ENCODE results near the gene WDR72. TPM values are rescaled to one million over a fixed set of nuclear protein-coding genes. Genes with fewer than 3 reads are reported as not detected.

The WDR72 gene
- total and polyA plus RNA-seq, 7 donors, result not detected

- H3K36me3 ChIP-seq (ENCODE audit: insufficient read depth in 1 of 2, low read depth in 1 of 2), result no peaks in the 10 kb centered on the region
- WGBS, 3 donors, result 20 to 30% (median 23%) methylated on average over 1 of the region's 1 CpG
- H3K27ac ChIP-seq, result no peak overlapping the region
- no peaks in the 10 kb centered on the region for H3K27me3 ChIP-seq (ENCODE audit: insufficient read depth in 3 of 3, low read length in 2 of 3)
- H3K4me3 ChIP-seq, result no peak overlapping the region
- DNase-seq (no peak), ATAC-seq (no peak)
- intact Hi-C loops (cut with DNase I), result no loop called here
- no peak for TF ChIP-seq CTCF (IDR thresholded peaks at IDR 0.05)
- no peaks in the 10 kb centered on the region for H3K9me3 ChIP-seq
- H3K4me1 ChIP-seq, result no peaks in the 10 kb centered on the region
Observed at GRCh38 chr15:53473886-53474285, 285.6 kb downstream of the WDR72 start.

- Histone ChIP-seq H3K36me3 (ENCODE audit: insufficient read depth in 1 of 2, low read depth in 1 of 2) (no peaks in the 10 kb centered on the region), H3K4me1 (no peaks in the 10 kb centered on the region), H3K27ac (no peak overlapping the region), H3K27me3 (ENCODE audit: insufficient read depth in 3 of 3, low read length in 2 of 3) (no peaks in the 10 kb centered on the region), H3K9me3 (no peaks in the 10 kb centered on the region), H3K4me3 (no peak overlapping the region)
- ATAC-seq (no peak), DNase-seq (no peak)
- TF ChIP-seq CTCF (IDR thresholded peaks at IDR 0.05), result no peak
- intact Hi-C loops (cut with DNase I), result no loop called here
- 81 to 86% (median 83%) methylated on average over 4 of the region's 4 CpGs for WGBS, 3 donors
Observed at GRCh38 chr15:53473435-53473834, 286.0 kb downstream of the WDR72 start.

- H3K4me3 ChIP-seq, result no peak overlapping the region
- H3K9me3 ChIP-seq, result no peaks in the 10 kb centered on the region
- no peak overlapping the region for H3K27ac ChIP-seq
- H3K36me3 ChIP-seq (ENCODE audit: insufficient read depth in 1 of 2, low read depth in 1 of 2), result no peaks in the 10 kb centered on the region
- 47 to 53% (median 52%) methylated on average over 5 of the region's 5 CpGs for WGBS, 3 donors
- no peaks in the 10 kb centered on the region for H3K27me3 ChIP-seq (ENCODE audit: insufficient read depth in 3 of 3, low read length in 2 of 3)
- DNase-seq (no peak), ATAC-seq (no peak)
- no peak for TF ChIP-seq CTCF (IDR thresholded peaks at IDR 0.05)
- no peaks in the 10 kb centered on the region for H3K4me1 ChIP-seq
- intact Hi-C loops (cut with DNase I), result no loop called here
Observed at GRCh38 chr15:53472883-53473282, 286.6 kb downstream of the WDR72 start.

GRCh38 chr15:53472210-53472609, 287.3 kb downstream of the WDR72 start:
- 68 to 77% (median 71%) methylated on average over 3 of the region's 3 CpGs for WGBS, 3 donors
- ATAC-seq (no peak), DNase-seq (no peak)
- TF ChIP-seq CTCF (IDR thresholded peaks at IDR 0.05), result no peak
- H3K27me3 ChIP-seq (ENCODE audit: insufficient read depth in 3 of 3, low read length in 2 of 3), result no peaks in the 10 kb centered on the region
- H3K4me1 ChIP-seq, result no peaks in the 10 kb centered on the region
- H3K27ac ChIP-seq, result no peak overlapping the region
- no peaks in the 10 kb centered on the region for H3K9me3 ChIP-seq
- no peak overlapping the region for H3K4me3 ChIP-seq
- H3K36me3 ChIP-seq (ENCODE audit: insufficient read depth in 1 of 2, low read depth in 1 of 2), result no peaks in the 10 kb centered on the region
- intact Hi-C loops (cut with DNase I), result no loop called here

GRCh38 chr15:53470743-53471142, 288.7 kb downstream of the WDR72 start:
- H3K4me1 ChIP-seq, result no peaks in the 10 kb centered on the region
- DNase-seq (no peak), ATAC-seq (no peak)
- TF ChIP-seq CTCF (IDR thresholded peaks at IDR 0.05), result no peak
- H3K27me3 ChIP-seq (ENCODE audit: insufficient read depth in 3 of 3, low read length in 2 of 3), result no peaks in the 10 kb centered on the region
- 79 to 86% (median 81%) methylated on average over 4 of the region's 4 CpGs for WGBS, 3 donors
- no peaks in the 10 kb centered on the region for H3K36me3 ChIP-seq (ENCODE audit: insufficient read depth in 1 of 2, low read depth in 1 of 2)
- no peaks in the 10 kb centered on the region for H3K9me3 ChIP-seq
- intact Hi-C loops (cut with DNase I), result no loop called here
- H3K27ac ChIP-seq, result no peak overlapping the region
- no peak overlapping the region for H3K4me3 ChIP-seq
